CD4-positive, alpha-beta memory T cell (primary cell): ENCODE results near the gene TOP2B. TPM values are rescaled to one million over a fixed set of nuclear protein-coding genes. Genes with fewer than 3 reads are reported as not detected.

Source experiments
- CTCF ChIA-PET: fragments of 350-600 bp; sonication (Branson Sonifier 250); formaldehyde crosslinking; loops from one replicate; lab custom pipeline; 2021; ENCODE audit warnings: inconsistent platforms; ENCODE audit not compliant: partially characterized antibody; lab: Charles Lee
- POLR2A ChIA-PET: fragments of 350-600 bp; sonication (Branson Sonifier 250); formaldehyde crosslinking; loops from one replicate; lab custom pipeline; 2021; ENCODE audit not compliant: partially characterized antibody; lab: Charles Lee
- DNase-seq, 5 donors: peaks; one replicate each; pipeline versions ENCODE4 v3.0.0 to v3.0.0-alpha.2; 2020 to 2022; ENCODE audit warnings: mixed read lengths in 1 of 5
- H3K27ac ChIP-seq: one replicate; pipeline ENCODE4 v1.7.0; 2013; ENCODE audit warnings: low read depth, low read length
- H3K27me3 ChIP-seq: 2 replicates; pipeline ENCODE4 v1.7.0; 2013; ENCODE audit warnings: mild to moderate bottlenecking, low read length, moderate library complexity; ENCODE audit not compliant: insufficient read depth
- H3K36me3 ChIP-seq: 2 replicates; pipeline ENCODE4 v1.7.0; 2013; ENCODE audit warnings: mild to moderate bottlenecking, low read length, moderate library complexity; ENCODE audit not compliant: insufficient read depth
- H3K4me1 ChIP-seq: 2 replicates; pipeline ENCODE4 v1.7.0; 2013; ENCODE audit warnings: mild to moderate bottlenecking, low read length, moderate library complexity; ENCODE audit not compliant: insufficient read depth
- H3K4me3 ChIP-seq, 2 donors: one replicate each; pipeline ENCODE4 v1.7.0; 2013; ENCODE audit warnings: low read length in 2 of 2, mild to moderate bottlenecking in 1 of 2
- H3K9me3 ChIP-seq, 2 donors: one replicate each; pipeline ENCODE4 v1.7.0; 2013; ENCODE audit warnings: low read length in 2 of 2, control low read depth in 1 of 2; ENCODE audit not compliant: control insufficient read depth in 1 of 2
- H3K27ac Mint-ChIP-seq, 7 donors: one replicate each; pipeline ENCODE4 v1.8.0; 2020 to 2021; ENCODE audit warnings: mixed read lengths in 7 of 7, mild to moderate bottlenecking in 6 of 7, inconsistent platforms in 3 of 7, moderate library complexity in 3 of 7
- H3K27me3 Mint-ChIP-seq, 2 donors: one replicate each; pipeline ENCODE4 v1.8.0; 2020 to 2021; ENCODE audit warnings: mixed read lengths in 2 of 2
- H3K36me3 Mint-ChIP-seq, 2 donors: one replicate each; pipeline ENCODE4 v1.8.0; 2020 to 2021; ENCODE audit warnings: mixed read lengths in 2 of 2, inconsistent platforms in 1 of 2, mild to moderate bottlenecking in 1 of 2
- H3K4me1 Mint-ChIP-seq, 4 donors: one replicate each; pipeline ENCODE4 v1.8.0; 2020 to 2021; ENCODE audit warnings: mixed read lengths in 4 of 4, mild to moderate bottlenecking in 1 of 4
- H3K4me3 Mint-ChIP-seq, 8 donors: one replicate each; pipeline ENCODE4 v1.8.0; 2020 to 2021; ENCODE audit warnings: mixed read lengths in 8 of 8, mild to moderate bottlenecking in 7 of 8, moderate library complexity in 6 of 8, inconsistent platforms in 3 of 8
- H3K9me3 Mint-ChIP-seq, 8 donors: one replicate each; pipeline ENCODE4 v1.8.0; 2020 to 2021; ENCODE audit warnings: mixed read lengths in 8 of 8, mild to moderate bottlenecking in 5 of 8, inconsistent platforms in 3 of 8, moderate library complexity in 1 of 8
- intact Hi-C: fragments of 100-400 bp; cut with micrococcal nuclease; formaldehyde crosslinking; loops from one replicate; pipeline ENCODE4 v1.15.1; 2023
- polyA plus RNA-seq, 2 donors: library from polyadenylated mRNA; unstranded; fragments of 300-500 nt; fragmentation: Illumina TruSeq; gene quantifications; one replicate each; pipeline ENCODE4 v1.2.3, GENCODE V29; 2021
- total RNA-seq, 2 experiments: library from RNA; stranded (reverse); gene quantifications; one replicate each; pipeline ENCODE4 v1.2.3, GENCODE V29; 2021

TOP2B gene
- total and polyA plus RNA-seq, 4 experiments from 2014 or later = 28.9 to 175 (median 133) TPM

- H3K4me1 ChIP-seq = peaks cover 58% of the 10 kb centered on the region
These were observed 11.4 kb downstream of the TOP2B start for GRCh38 chr3:25653322-25653721.

GRCh38 chr3:25652921-25653320 is 11.8 kb downstream of the TOP2B start:
- H3K27ac Mint-ChIP-seq = peak overlapping the region; percentile 5 to 77 (median 53)
- peaks cover 26 to 32% of the 10 kb centered on the region in 2 donors for H3K36me3 Mint-ChIP-seq
- CTCF ChIA-PET = no interaction called here
- POLR2A ChIA-PET = no interaction called here
- H3K27ac ChIP-seq = no peak overlapping the region
- H3K36me3 ChIP-seq = no peaks in the 10 kb centered on the region
- no peaks in the 10 kb centered on the region for H3K27me3 ChIP-seq
- H3K4me3 Mint-ChIP-seq = peak overlapping the region in 7 of 8 donors; percentile 2 to 81 (median 26)
- no peak for DNase-seq
- H3K27me3 Mint-ChIP-seq = no peaks in the 10 kb centered on the region
- H3K4me1 ChIP-seq = peaks cover 59% of the 10 kb centered on the region
- peaks cover 51 to 78% (median 68%) of the 10 kb centered on the region in 4 donors for H3K4me1 Mint-ChIP-seq
- H3K9me3 ChIP-seq = peaks cover 0 to 10% of the 10 kb centered on the region in 2 donors
- peaks cover 3 to 29% (median 21%) of the 10 kb centered on the region in 8 donors for H3K9me3 Mint-ChIP-seq
- no peak overlapping the region for H3K4me3 ChIP-seq
- intact Hi-C loops = no loop called here

More at GRCh38 chr3:25653322-25653721, 11.4 kb downstream of the TOP2B start:
- Histone ChIP-seq H3K4me3 (no peak overlapping the region), H3K27ac (no peak overlapping the region), H3K36me3 (no peaks in the 10 kb centered on the region), H3K27me3 (no peaks in the 10 kb centered on the region), H3K9me3 (peaks cover 0 to 10% of the 10 kb centered on the region in 2 donors)
- intact Hi-C loops = no loop called here
- Mint-ChIP-seq H3K4me1 (peaks cover 48 to 74% (median 64%) of the 10 kb centered on the region in 4 donors), H3K4me3 (peak overlapping the region; percentile 2 to 81 (median 40)), H3K27ac (peak overlapping the region; percentile 5 to 77 (median 53)), H3K9me3 (peaks cover 0 to 25% (median 17%) of the 10 kb centered on the region in 8 donors), H3K36me3 (peaks cover 22 to 28% of the 10 kb centered on the region in 2 donors), H3K27me3 (no peaks in the 10 kb centered on the region)
- POLR2A ChIA-PET = no interaction called here
- DNase-seq = no peak
- CTCF ChIA-PET = no interaction called here

- POLR2A ChIA-PET = interaction anchor here (1.5 kb wide), 1 partner anchor 134 kb away, joined by 6 read pairs; the partner anchor contains the start of gene NGLY1
These were observed 15.5 kb downstream of the TOP2B start for GRCh38 chr3:25648925-25649830.

GRCh38 chr3:25648107-25648535 is 16.6 kb downstream of the TOP2B start:
- H3K36me3 Mint-ChIP-seq = peaks cover 32 to 40% of the 10 kb centered on the region in 2 donors
- H3K27me3 Mint-ChIP-seq = no peaks in the 10 kb centered on the region
- peaks cover 0 to 10% of the 10 kb centered on the region in 2 donors for H3K9me3 ChIP-seq
- peaks cover 26 to 57% (median 45%) of the 10 kb centered on the region in 4 donors for H3K4me1 Mint-ChIP-seq
- ChIA-PET POLR2A (interaction anchor here (0.8 to 1.5 kb wide), 5 partner anchors 13 to 209 kb away, joined by 3 to 6 read pairs (median 4); partner anchors contain the start of gene NGLY1), CTCF (interaction anchor here (0.7 to 7.9 kb wide), 50 partner anchors 8 to 1067 kb away, joined by 3 to 191 read pairs (median 4); partner anchors contain the start of genes NGLY1 and OXSM)
- intact Hi-C loops = loop anchor here (1.0 to 5.0 kb wide), 4 partner anchors 15 to 263 kb away; no protein-coding TSS in a partner anchor
- H3K36me3 ChIP-seq = no peaks in the 10 kb centered on the region
- H3K9me3 Mint-ChIP-seq = peaks cover 3 to 30% (median 21%) of the 10 kb centered on the region in 8 donors
- H3K4me3 Mint-ChIP-seq = peak overlapping the region in 3 of 8 donors; percentile 0 to 4 (median 3)
- DNase-seq = peak; percentile 75 to 79 (median 78)
- peaks cover 24% of the 10 kb centered on the region for H3K4me1 ChIP-seq
- H3K4me3 ChIP-seq = no peak overlapping the region
- no peak overlapping the region for H3K27ac ChIP-seq
- H3K27ac Mint-ChIP-seq = peak overlapping the region; percentile 0 to 88 (median 45)
- H3K27me3 ChIP-seq = no peaks in the 10 kb centered on the region

More at GRCh38 chr3:25648925-25649830, 15.5 kb downstream of the TOP2B start:
- peak overlapping the region in 5 of 7 donors; percentile 10 to 72 (median 39) for H3K27ac Mint-ChIP-seq
- peaks cover 32 to 59% (median 50%) of the 10 kb centered on the region in 4 donors for H3K4me1 Mint-ChIP-seq
- Histone ChIP-seq H3K36me3 (no peaks in the 10 kb centered on the region), H3K9me3 (peaks cover 0 to 10% of the 10 kb centered on the region in 2 donors), H3K27ac (no peak overlapping the region), H3K4me3 (no peak overlapping the region), H3K27me3 (no peaks in the 10 kb centered on the region), H3K4me1 (peaks cover 34% of the 10 kb centered on the region)
- no peaks in the 10 kb centered on the region for H3K27me3 Mint-ChIP-seq
- no peak for DNase-seq
- H3K9me3 Mint-ChIP-seq = peaks cover 3 to 30% (median 21%) of the 10 kb centered on the region in 8 donors
- intact Hi-C loops = loop anchor here (1.0 to 5.0 kb wide), 4 partner anchors 14 to 262 kb away; no protein-coding TSS in a partner anchor
- H3K36me3 Mint-ChIP-seq = peaks cover 23 to 33% of the 10 kb centered on the region in 2 donors
- peak overlapping the region in 1 of 8 donors; percentile 11 for H3K4me3 Mint-ChIP-seq
- CTCF ChIA-PET = interaction anchor here (0.6 to 7.9 kb wide), 36 partner anchors 9 to 1063 kb away, joined by 3 to 191 read pairs (median 4); partner anchors contain the start of genes NGLY1 and OXSM

- peaks cover 14% of the 10 kb centered on the region for H3K36me3 ChIP-seq
- ChIA-PET CTCF (interaction anchor here (1.0 to 1.2 kb wide), 2 partner anchors 13 to 44 kb away, joined by 3 to 4 read pairs; no protein-coding TSS in a partner anchor), POLR2A (no interaction called here)
- H3K27ac ChIP-seq = no peak overlapping the region
- H3K36me3 Mint-ChIP-seq = peaks cover 55 to 61% of the 10 kb centered on the region in 2 donors
- H3K4me3 ChIP-seq = no peak overlapping the region
- DNase-seq = no peak
- no peak overlapping the region for H3K4me3 Mint-ChIP-seq
- H3K27me3 Mint-ChIP-seq = no peaks in the 10 kb centered on the region
- intact Hi-C loops = no loop called here
- peak overlapping the region in 5 of 7 donors; percentile 0 to 85 (median 54) for H3K27ac Mint-ChIP-seq
- H3K4me1 Mint-ChIP-seq = peaks cover 4 to 11% (median 11%) of the 10 kb centered on the region in 4 donors
- no peaks in the 10 kb centered on the region for H3K9me3 ChIP-seq
- no peaks in the 10 kb centered on the region for H3K9me3 Mint-ChIP-seq
- H3K27me3 ChIP-seq = no peaks in the 10 kb centered on the region
- no peaks in the 10 kb centered on the region for H3K4me1 ChIP-seq
These were observed 29.7 kb downstream of the TOP2B start for GRCh38 chr3:25635038-25635437.

GRCh38 chr3:25633919-25634318 is 30.8 kb downstream of the TOP2B start:
- Mint-ChIP-seq H3K4me1 (peaks cover 4 to 13% (median 11%) of the 10 kb centered on the region in 4 donors), H3K9me3 (no peaks in the 10 kb centered on the region), H3K27me3 (no peaks in the 10 kb centered on the region), H3K27ac (peak overlapping the region in 1 of 7 donors; percentile 41), H3K4me3 (no peak overlapping the region), H3K36me3 (peaks cover 61 to 68% of the 10 kb centered on the region in 2 donors)
- Histone ChIP-seq H3K27ac (no peak overlapping the region), H3K4me3 (no peak overlapping the region), H3K36me3 (peaks cover 20% of the 10 kb centered on the region), H3K9me3 (no peaks in the 10 kb centered on the region), H3K4me1 (no peaks in the 10 kb centered on the region), H3K27me3 (no peaks in the 10 kb centered on the region)
- no peak for DNase-seq
- POLR2A ChIA-PET = no interaction called here
- CTCF ChIA-PET = interaction anchor here (1.2 to 2.9 kb wide), 3 partner anchors 13 to 43 kb away, joined by 3 to 12 read pairs (median 3); no protein-coding TSS in a partner anchor
- intact Hi-C loops = no loop called here
